ENCODE results near the gene PDHX.

DNA sequence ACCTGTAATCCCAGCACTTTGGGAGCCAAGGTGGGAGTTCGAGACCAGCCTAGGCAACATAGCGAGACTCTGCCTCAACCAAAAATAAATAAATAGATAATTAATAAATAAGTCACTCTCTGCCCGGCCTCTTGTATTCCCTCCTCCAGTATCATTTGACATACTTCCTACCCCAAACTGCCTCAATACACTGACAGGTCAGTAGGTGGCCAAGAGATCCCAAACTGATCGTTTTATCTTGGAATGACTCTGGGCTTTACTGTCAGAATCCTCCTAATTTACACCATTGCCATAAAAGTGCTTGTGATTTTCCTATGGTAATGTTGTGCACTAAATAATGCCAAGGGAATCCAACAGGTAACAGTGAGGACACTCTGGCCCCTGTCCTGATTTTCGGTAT, 94.2 kb downstream of the PDHX start:
- TF ChIP-seq, protein P1, sequence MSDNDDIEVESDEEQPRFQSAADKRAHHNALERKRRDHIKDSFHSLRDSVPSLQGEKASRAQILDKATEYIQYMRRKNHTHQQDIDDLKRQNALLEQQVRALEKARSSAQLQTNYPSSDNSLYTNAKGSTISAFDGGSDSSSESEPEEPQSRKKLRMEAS (IDR thresholded peaks at IDR 0.05): no peak
- TF ChIP-seq RAD21 (IDR thresholded peaks at IDR 0.05; ENCODE audit: low read depth) (no peak), NFIC (IDR thresholded peaks at IDR 0.05) (no peak), EP300 (IDR thresholded peaks at IDR 0.05; ENCODE audit: borderline replicate concordance) (no peak), YY1 (IDR thresholded peaks at IDR 0.05; ENCODE audit: low read depth) (no peak), FOXM1 (IDR thresholded peaks at IDR 0.05; ENCODE audit: borderline replicate concordance, low read depth) (no peak), TAF1 (IDR thresholded peaks at IDR 0.05; ENCODE audit: low read depth) (no peak)
- TF ChIP-seq, protein P2, sequence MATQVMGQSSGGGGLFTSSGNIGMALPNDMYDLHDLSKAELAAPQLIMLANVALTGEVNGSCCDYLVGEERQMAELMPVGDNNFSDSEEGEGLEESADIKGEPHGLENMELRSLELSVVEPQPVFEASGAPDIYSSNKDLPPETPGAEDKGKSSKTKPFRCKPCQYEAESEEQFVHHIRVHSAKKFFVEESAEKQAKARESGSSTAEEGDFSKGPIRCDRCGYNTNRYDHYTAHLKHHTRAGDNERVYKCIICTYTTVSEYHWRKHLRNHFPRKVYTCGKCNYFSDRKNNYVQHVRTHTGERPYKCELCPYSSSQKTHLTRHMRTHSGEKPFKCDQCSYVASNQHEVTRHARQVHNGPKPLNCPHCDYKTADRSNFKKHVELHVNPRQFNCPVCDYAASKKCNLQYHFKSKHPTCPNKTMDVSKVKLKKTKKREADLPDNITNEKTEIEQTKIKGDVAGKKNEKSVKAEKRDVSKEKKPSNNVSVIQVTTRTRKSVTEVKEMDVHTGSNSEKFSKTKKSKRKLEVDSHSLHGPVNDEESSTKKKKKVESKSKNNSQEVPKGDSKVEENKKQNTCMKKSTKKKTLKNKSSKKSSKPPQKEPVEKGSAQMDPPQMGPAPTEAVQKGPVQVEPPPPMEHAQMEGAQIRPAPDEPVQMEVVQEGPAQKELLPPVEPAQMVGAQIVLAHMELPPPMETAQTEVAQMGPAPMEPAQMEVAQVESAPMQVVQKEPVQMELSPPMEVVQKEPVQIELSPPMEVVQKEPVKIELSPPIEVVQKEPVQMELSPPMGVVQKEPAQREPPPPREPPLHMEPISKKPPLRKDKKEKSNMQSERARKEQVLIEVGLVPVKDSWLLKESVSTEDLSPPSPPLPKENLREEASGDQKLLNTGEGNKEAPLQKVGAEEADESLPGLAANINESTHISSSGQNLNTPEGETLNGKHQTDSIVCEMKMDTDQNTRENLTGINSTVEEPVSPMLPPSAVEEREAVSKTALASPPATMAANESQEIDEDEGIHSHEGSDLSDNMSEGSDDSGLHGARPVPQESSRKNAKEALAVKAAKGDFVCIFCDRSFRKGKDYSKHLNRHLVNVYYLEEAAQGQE (IDR thresholded peaks at IDR 0.05; ENCODE audit: low read depth): no peak

Data from Ishikawa (cell line).